Endometrium (tissue), 2 donors: ENCODE results near the gene ADGRG2.
"Not testable (repeated sequence)": the region's sequence is repeated elsewhere in the genome, so short reads cannot be mapped to it uniquely, and the experiment has no call there.

Experiments used
- FAIRE-seq: peaks from 2 replicates; lab custom pipeline; 2012; peaks lifted over from hg19 to GRCh38; lab: Jason Lieb, UNC
- donor health status: control.
- donor health status: control.

The ADGRG2 gene

DNA sequence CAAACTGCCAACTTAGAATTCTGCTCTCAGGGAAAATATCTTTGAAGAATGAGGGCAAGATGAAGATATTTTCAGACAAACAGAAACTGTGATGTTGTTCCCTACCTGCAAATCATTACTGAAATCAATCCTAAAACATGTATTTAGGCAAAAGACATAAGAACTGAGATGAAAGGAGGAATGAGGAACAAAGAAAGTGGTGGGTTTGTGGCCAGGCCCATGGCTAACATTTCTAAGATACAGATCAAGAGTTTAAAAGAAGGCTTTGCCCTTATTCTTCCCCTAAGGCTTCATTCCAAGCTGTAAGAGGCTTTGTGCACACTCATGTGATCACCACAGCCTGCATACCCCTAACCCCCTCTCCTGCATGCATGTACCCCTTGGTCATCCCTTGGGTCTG, 46.5 kb downstream of the ADGRG2 start:
- no peak for FAIRE-seq

DNA sequence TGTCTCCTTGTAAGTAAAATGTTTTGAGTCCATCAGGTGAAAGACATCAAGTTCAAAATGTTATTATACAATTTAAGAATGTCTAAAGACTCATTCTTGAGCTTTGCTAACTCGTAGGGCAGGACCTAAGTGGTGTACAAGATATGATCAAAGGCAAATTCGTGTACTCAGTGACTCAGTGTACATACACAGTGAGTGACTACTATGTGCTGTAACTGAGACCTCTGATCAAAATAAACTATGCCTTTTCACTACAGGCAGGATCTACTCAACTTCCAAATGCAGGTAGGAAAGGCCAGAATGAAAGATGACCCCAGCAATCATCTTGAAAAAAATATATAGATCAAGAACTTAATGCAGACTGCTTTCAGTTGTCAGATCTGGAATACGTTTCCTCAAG, 49.9 kb downstream of the ADGRG2 start:
- no peak for FAIRE-seq

DNA sequence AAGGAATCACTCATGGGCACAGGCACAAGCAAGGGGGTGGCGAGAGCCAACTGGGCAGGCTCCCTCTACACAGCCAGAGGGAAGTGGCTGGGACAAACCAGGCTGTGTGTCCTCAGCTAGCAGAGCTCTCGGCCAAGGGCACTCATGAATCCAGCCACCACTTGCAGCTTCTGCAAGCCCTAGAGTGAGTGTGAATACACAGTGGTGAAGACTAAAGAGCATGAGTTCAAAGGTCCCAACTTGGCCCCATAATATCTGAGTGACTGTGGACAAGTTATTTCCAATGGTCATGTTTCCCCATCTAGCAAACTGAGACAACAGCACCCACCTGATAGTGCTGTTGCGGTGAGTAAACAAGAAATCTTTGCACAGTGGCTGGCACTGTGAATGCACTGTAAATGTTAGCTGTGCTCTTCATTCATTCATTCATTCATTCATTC, 51.7 kb downstream of the ADGRG2 start:
- no peak for FAIRE-seq

DNA sequence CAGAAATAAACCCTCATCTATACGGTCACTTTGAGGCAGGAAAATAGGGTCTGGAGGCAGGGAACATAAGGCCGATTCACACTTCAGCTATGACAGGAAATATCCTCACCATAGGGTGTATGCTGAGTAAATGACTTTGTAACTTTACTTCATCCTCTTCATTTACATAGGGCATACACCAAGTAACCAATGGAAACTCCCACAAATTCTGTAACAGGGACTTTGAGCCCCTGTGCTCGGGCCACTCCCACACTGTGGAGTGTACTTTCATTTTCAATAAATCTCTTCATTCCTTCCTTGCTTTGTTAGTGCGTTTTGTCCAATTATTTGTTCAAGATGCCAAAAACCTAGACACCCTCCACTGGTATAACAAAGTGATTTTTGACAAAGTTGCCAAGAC, 55.3 kb downstream of the ADGRG2 start:
- FAIRE-seq, result not testable (repeated sequence)

DNA sequence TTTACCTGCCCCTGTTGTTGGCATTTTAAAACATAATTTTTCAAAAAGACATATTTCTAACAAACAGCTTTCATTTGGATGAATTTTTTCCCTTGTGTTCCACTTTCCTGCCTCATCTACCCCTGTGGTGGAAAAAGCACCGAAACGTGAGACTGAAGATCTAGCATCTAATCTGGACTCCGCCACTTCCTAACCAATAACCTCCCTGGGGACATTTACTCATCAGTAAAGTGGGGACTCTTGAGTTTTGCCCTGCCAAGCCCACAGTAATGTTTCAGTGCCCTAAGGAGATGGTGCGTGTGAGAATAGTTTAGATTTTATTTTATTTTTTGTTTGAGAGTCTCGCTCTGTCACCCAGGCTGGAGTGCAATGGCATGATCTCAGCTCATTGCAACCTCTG, 56.7 kb downstream of the ADGRG2 start:
- no peak for FAIRE-seq

DNA sequence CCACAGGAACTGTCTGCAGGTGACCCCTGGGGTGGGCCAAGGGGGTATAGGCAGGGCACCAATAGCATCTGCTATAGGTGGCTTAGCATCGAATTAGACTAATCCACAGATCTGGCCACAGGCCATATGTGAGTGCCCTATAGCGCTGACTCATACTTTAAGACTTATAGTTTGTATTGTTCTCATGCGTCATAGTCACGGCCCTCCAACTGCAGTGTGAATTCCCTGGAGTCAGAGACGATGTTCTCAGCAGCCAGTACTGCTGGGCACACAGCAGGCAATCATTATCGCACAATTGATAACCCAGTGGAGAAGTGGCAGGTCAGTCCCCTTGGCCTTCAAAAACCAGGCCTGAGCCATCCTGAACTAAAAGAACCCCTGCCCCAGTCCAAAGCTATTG, 58.1 kb downstream of the ADGRG2 start:
- no peak for FAIRE-seq

DNA sequence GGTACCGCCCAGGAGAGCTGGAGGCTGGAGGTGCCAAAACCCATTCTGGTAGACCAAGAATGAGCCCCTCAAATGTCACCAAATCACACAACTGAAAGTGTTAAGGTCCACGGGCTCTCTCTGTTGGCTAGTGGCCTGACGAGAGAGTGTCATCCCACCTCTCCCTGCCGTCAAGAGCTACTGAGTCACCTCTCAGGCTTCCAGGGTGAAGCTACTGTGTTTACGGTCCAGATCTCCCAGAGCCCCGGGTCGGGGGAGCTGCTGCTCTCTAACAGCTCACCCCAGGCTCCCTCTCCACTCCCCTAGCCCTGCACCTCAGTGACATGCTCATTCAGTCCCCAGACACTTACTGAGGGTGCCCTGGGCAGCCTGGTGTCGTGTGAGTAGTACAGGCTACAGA, 59.2 kb downstream of the ADGRG2 start:
- no peak for FAIRE-seq

DNA sequence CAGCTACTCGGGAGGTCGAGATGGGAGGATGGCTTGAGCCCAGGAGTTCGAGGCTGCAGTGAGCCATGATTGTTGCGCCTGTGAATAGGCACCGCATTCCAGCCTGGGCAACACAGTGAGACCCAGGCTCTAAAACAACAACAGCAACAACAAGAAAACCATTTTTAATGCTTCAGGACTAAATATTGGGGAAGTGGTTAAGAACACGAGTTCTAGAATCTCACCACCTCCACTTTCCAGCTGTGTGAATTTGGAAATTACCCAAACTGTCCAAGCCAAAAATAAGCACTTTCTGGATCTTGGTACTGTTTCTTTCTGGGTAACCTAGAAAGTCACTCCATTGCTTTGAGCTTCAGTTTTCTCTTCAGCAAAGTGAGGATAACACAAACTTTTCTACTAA, 63.2 kb downstream of the ADGRG2 start:
- FAIRE-seq, result no peak

DNA sequence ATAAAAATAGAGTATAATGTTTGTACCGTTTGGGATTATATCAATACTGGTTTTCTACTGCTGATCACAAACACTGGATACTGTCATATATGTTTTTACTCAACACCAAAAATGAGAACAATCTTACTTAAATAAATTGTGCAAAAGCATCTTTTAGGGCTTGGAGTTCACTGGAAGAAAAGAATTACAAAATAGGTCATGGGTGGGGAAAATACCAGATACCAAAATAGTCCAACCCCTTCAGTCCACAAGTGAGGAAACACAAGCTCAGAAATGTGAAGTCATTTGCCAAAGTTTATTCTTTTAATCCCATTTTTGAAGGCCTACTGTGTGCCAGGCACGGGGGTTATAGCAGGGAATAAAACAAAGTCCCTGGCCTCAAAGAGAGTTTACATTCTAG, 64.4 kb downstream of the ADGRG2 start:
- no peak for FAIRE-seq

DNA sequence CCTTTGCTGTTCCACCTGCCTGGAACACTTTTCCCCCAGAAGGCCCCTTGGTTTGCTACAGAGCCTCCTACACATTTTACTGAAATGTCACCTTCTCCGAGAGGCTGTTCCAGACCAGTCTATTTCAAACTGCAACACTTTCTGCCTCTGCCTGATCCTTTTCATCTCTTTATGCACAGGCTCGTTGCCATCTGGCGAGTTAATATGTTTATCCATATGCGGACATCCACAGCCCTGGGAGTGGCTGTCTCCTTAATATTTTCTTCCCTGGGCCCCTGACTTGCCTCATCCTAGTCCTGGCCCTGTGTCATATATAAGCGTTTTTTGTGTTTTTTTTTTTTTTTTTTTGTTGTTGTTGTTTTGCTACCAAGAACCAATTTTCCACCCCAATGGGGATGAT, 73.2 kb downstream of the ADGRG2 start:
- FAIRE-seq, result no peak

DNA sequence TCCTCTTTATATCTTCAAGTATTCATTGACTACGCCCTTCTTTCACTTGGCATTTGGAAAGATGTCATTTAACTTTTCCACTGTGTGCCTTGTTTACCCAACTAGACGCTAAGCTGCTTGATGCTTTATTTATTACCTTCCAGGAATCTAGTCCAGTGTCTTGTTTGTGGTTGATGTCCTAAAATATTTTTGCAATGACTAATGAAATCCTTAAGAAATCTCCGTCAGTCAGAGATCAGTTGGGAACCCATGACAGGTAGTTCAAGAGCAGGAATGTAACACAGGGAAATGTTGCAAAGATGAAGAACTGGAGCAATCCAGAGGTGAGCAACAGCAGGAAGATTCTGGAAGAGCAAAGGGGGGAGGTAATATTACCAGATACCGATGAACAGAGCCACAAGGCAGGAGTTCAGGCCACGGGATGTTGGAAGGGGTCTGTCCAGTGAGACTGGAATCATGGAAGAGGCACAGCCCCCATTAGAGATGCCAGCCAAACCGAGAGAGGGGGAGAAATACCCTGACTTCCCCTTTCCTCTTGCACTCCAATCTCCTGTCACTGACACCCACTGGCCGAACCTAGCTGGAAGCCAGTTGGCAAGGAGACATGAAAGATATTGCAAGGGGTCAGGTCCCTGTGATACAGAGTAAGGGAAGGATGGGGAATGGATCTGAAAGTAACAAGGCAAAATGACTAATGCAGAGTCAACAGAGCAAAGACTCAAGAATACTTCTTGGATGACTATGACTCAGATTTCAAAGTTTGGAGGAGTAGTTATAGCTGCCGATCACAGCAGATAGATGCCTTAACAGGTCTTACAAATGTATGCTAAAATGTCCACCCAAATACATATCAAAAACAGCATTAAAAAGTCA, 75.7 kb downstream of the ADGRG2 start:
- no peak for FAIRE-seq

DNA sequence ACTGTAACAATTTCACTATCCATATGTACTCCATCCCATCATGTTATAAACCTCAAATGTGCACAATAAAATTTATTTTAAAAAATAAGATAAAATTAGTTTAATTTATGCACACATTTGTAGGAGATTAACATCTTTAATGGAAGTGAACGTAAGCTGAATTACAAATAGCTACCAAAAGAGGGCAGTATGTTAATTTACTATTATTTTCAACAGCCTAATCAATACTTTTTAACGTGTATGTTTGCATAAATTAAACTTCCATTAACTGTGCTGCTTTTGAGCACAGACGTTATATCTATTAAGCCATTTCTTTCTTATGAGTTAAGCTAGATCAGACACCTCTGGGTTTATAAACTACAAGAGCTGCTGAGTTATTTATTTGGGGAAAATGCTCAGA, 81.9 kb downstream of the ADGRG2 start:
- no peak for FAIRE-seq

DNA sequence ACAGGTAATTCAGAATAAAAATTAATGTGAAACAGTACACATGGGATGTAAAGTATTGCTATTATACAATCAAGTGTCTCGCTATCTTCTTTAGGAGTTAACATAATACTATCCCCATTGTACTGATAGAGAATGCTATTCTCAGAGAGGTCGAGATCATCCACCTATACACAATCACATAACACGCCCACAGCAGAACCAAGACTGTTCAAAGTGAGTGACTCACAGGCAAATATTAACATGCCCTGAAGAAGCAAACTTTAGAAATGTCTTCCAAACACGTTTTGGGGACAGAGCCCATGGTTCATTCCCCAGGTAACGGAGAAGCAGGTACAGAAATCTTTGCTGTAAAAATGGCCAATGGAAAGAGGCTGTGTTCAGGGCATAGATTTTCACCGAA, 88.2 kb downstream of the ADGRG2 start:
- FAIRE-seq, result no peak

DNA sequence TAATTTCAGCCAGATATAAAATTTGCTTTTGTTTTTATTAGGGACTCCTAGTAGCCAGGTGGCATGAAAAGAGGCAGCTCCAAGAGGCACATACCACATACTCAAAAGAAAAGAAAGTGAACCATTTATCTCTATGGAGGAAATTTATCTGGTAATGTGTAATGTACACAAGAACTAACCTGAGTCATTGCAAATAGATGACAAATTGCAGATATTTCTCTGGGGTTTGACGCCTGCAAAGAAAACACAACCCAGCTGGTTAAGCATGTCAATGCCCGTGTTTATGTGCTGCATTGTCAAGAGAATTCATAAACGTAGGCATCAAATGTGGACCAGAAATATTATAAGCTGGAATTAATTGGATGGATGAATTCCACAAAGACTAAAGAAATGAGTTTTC, 91.5 kb downstream of the ADGRG2 start:
- no peak for FAIRE-seq

DNA sequence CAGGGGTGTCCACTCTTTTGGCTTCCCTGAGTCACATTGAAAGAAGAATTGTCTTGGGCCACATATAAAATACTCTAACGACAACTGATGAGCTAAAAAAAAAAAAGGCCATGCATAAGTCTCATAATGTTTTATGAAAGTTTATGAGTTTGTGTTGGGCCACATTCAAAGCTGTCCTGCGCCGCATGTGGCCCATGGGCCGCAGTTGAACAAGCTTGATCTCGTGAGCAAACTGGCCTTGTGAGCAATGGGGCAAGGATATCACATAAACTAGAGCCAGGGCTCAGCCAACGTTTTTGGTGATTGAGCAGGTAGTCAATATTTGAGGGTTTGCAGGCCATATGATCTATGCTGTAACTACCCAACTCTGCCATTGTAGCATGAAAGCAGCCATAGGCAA, 93.7 kb downstream of the ADGRG2 start:
- no peak for FAIRE-seq

DNA sequence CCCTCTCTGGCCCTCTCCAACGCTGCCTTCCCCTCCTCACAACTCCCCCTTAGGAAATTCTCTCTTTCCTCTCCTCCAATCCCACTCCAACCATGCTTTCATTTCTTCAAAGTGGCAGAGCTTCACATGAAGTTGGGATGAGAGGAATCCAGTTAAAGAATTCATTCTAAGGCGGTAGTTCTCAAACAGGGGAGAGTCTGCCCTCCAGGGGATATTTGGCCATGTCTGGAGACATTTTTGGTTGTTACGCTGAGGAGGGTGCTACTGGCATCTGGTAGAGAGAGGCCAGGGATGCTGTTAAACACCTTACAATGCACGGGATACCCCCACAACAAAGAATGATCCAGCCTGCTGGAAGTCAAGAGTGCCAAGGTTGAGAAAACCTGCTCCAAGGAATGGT, 97.9 kb downstream of the ADGRG2 start:
- FAIRE-seq, result no peak

DNA sequence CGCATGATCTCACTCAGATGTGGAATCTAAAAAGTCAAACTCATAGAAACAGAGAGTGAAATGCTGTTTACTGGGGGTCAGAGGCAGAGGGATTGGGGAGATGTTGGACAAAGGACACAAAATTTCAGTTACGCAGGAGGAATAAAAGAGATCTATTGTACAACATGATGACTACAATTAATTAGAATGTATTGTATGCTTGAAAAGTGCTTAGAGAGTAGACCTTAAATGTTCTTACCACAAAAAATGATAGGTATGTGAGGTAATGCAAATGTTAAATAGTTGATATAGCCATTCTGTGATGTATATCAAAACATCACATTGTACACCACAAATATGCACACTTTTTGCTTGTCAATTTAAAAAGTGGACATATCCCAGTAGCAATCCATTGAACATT, 102.3 kb downstream of the ADGRG2 start:
- FAIRE-seq, result no peak

DNA sequence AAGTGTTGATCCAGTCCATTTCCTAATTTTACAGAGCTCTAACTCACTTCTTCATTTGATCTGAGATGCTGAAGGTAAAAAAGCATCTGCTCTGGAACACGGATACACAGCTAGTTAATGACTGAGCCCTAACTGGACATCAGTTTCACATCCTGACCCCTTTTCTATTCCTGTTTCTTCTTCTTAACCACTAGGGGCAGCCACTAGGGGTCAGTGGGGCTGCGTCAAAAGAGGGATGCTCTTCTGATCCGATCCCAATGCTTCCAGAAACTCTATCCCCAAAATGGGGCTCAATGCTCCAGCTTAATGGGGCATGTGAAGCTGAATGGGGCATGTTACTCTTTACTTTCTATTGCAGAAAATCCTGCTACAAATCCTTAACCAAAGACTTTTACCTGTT, 105.0 kb downstream of the ADGRG2 start:
- FAIRE-seq, result no peak

DNA sequence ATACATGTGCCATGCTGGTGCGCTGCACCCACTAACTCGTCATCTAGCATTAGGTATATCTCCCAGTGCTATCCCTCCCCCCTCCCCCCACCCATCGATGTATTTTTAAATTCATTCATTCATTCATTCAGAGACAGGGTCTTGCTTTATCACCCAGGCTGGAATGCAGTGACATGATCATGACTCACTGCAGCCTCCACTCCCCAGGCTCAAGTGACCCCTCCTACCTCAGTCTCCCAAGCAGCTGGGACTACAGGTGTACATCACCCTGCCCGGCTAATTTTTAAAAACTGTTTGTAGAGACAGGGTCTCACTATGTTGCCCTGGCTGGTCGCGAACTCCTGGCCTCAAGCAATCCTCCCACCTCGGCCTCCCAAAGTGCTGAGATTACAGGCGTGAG, 105.7 kb downstream of the ADGRG2 start:
- not testable (repeated sequence) for FAIRE-seq

DNA sequence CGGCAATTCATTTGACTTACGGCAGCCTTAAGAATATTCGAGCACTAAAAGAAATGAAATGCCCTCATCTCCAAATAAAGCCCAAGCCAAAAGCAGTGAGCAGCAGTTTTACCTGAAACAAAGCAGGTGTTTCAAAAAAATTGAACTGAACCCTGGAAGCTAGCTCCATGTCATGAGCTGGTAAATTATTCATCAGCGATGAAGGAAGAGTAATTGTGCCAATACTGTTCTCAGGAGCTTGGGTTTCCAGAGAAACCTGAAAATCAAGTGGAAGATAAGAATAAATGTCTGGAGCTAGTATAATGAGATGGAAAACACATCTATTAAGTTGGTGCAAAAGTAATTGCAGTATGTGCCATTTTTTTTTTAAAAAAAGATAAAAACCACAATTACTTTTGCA, 114.4 kb downstream of the ADGRG2 start:
- no peak for FAIRE-seq

DNA sequence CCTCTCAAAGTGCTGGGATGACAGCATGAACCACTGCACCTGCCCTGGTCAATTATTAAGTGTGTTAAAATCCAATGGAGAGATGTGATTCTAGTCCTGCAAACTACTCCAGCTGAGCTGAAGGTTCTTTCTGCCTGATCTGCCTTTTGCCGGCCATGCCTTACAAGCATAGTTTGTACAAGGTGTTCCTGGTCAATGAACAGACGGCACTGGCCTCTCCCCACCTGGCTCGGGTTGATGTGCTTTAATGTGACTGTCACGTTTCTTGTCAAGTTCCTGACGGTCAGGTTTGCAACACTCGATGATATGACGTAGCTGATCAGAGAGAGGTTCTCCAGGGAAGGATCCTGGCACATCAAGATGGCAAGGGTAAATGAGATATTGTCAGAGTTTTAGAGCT, 115.3 kb downstream of the ADGRG2 start:
- no peak for FAIRE-seq

DNA sequence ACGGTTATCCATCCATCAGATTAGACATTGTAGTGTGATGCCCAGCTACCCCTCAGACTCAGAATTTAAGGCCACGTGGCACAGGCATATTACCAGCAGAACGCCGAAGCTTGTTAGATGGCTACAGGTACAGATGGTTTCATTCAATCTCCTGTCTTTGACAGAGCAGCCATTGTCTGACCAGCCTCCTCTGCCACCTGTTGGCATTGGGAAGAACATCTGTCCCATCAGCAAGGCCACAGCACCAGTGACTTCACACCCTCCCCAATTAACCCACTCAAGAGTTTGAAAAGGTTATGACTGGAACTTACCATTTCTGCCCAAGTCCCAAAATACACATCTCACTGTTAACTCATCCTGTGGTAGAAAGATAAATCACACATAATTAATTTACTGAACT, 116.4 kb downstream of the ADGRG2 start:
- no peak for FAIRE-seq

DNA sequence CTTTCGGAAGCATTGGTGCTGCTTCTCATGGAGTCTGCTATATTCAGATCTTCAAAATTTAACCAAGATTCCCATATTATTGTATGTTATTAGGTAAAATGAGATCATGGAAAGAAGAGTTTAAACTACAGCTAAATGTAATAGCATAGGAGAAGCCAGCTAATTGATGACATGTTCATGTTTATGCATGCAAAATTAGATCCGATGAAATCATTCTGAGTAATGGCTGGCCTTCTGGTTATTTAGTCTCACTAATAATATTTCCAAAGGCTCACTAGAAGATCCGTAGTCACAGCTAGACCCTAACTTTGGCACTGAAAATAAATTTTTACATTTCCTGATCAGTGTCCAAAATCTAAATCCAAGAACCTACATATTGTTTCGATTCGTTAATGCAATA, 118.5 kb downstream of the ADGRG2 start:
- FAIRE-seq, result no peak

DNA sequence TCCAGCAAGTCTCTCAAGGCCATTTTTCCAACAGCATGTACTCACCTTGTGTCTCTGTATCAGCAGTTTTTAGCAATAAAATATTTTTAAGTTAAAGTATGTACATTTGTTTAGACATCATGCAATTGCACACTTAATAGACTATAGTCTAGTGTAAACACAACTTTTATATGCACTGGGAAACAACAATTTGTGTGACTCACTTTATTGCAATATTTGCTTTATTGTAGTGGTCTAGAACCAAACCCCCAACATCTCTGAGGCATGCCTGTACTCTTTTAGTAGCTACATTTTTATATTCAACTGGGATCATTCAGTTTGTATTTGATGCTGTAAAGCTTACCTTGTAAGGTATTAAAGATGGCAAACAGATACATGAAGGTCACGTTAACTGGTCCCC, 123.6 kb downstream of the ADGRG2 start:
- FAIRE-seq, result no peak
